HepG2 (cell line): ENCODE measurements around the gene CCDC177. TPM values are rescaled to one million over a fixed set of nuclear protein-coding genes. Genes with fewer than 3 reads are reported as not detected.

Experiments
- AKAP8 ChIP-seq: sonication (generic); formaldehyde crosslinking; IDR thresholded peaks from 2 replicates; pipeline ENCODE4 v1.5.1; 2020; ENCODE audit warnings: mild to moderate bottlenecking, missing genetic modification reagents
- DNMT1 ChIP-seq: sonication (generic); formaldehyde crosslinking; IDR thresholded peaks from 2 replicates; pipeline ENCODE4 v1.5.1; 2020; ENCODE audit warnings: mild to moderate bottlenecking, missing genetic modification reagents
- HOXD1 ChIP-seq: sonication (generic); formaldehyde crosslinking; IDR thresholded peaks from 2 replicates; pipeline ENCODE4 v1.5.0; 2020; ENCODE audit warnings: missing genetic modification reagents
- MAZ ChIP-seq, 2 experiments: sonication (generic) in 1 of 2; formaldehyde crosslinking in 1 of 2; IDR thresholded peaks; 2 replicates each; pipeline versions ENCODE4 v1.5.0 to v1.6.1; 2012 to 2020; ENCODE audit warnings: low read depth in 2 of 2, mild to moderate bottlenecking in 2 of 2, borderline replicate concordance in 1 of 2, improper control_type of control experiment in 1 of 2, low read length in 1 of 2, missing genetic modification reagents in 1 of 2, moderate library complexity in 1 of 2
- NR2F1 ChIP-seq, 2 experiments: fragments of 450-650 bp in 1 of 2; formaldehyde crosslinking in 1 of 2; IDR thresholded peaks; 2 replicates each; pipeline versions ENCODE4 v1.5.0 to v1.6.1; 2016 to 2020; ENCODE audit warnings: mild to moderate bottlenecking in 1 of 2, missing compliant biosample characterization in 1 of 2, missing genetic modification reagents in 1 of 2, moderate library complexity in 1 of 2
- PHF21A ChIP-seq: sonication (generic); formaldehyde crosslinking; IDR thresholded peaks from 2 replicates; pipeline ENCODE4 v1.5.0; 2020; ENCODE audit warnings: mild to moderate bottlenecking, missing genetic modification reagents
- SKI ChIP-seq: fragments of 450-650 bp; IDR thresholded peaks from one replicate; pipeline ENCODE4 v1.6.1; 2018; ENCODE audit warnings: mild to moderate bottlenecking; ENCODE audit not compliant: partially characterized antibody
- ZBTB8A ChIP-seq: sonication (generic); formaldehyde crosslinking; IDR thresholded peaks from 2 replicates; pipeline ENCODE4 v1.4.0; 2020; ENCODE audit warnings: mild to moderate bottlenecking, low read depth, missing genetic modification reagents, borderline replicate concordance
- ZNF337 ChIP-seq: sonication (generic); formaldehyde crosslinking; IDR thresholded peaks from 2 replicates; pipeline ENCODE4 v1.5.1; 2020; ENCODE audit warnings: missing genetic modification reagents, low read depth, mild to moderate bottlenecking, borderline replicate concordance
- ZNF33A ChIP-seq: sonication (generic); formaldehyde crosslinking; IDR thresholded peaks from 2 replicates; pipeline ENCODE4 v1.5.1; 2020; ENCODE audit warnings: missing genetic modification reagents, mild to moderate bottlenecking, moderate library complexity, borderline replicate concordance
- polyA plus RNA-seq, 8 experiments: library from polyadenylated mRNA; depleted of rRNA in 3 of 8; stranded (reverse) in 7 of 8; unstranded in 1 of 8; fragments of >200 nt; fragmentation: Illumina TruSeq in 4 of 8; extraction: Trizol in 4 of 8; gene quantifications; 2 replicates each; pipeline versions ENCODE4 v1.2.1 to v1.2.3, GENCODE V29; 2011 to 2016; ENCODE audit warnings: low read depth in 4 of 8, missing spikeins in 1 of 8, mixed read lengths in 1 of 8; ENCODE audit not compliant: insufficient read depth in 1 of 8
- total RNA-seq, 5 experiments: library from RNA; depleted of rRNA; stranded (reverse); fragments of >200 nt; fragmentation: Illumina TruSeq; extraction: Trizol; gene quantifications; 2 replicates each; pipeline ENCODE4 v1.2.3, GENCODE V29; 2016; ENCODE audit warnings: low read depth in 1 of 5
- TF ChIP-seq, protein P1 (sequence below), 2 experiments: fragments of 450-650 bp in 1 of 2; sonication (generic) in 1 of 2; formaldehyde crosslinking; IDR thresholded peaks; 2 replicates each; pipeline versions ENCODE4 v1.5.0 to v1.8.0; 2020 to 2022; ENCODE audit warnings: mild to moderate bottlenecking in 1 of 2, missing genetic modification reagents in 1 of 2
- TF ChIP-seq, protein P2 (sequence below): sonication (generic); formaldehyde crosslinking; IDR thresholded peaks from 2 replicates; pipeline ENCODE4 v1.4.0; 2020; ENCODE audit warnings: missing genetic modification reagents
- TF ChIP-seq, protein P3 (sequence below): sonication (generic); formaldehyde crosslinking; IDR thresholded peaks from 2 replicates; pipeline ENCODE4 v1.4.0; 2020; ENCODE audit warnings: missing genetic modification reagents, borderline replicate concordance
- TF ChIP-seq, protein P4 (sequence below): sonication (generic); formaldehyde crosslinking; IDR thresholded peaks from 2 replicates; pipeline ENCODE4 v1.5.0; 2020; ENCODE audit warnings: mild to moderate bottlenecking, missing genetic modification reagents

Gene CCDC177
- total and polyA plus RNA-seq, 2 of the 13 experiments (the other 11 are each of a cell fraction or from before 2014, with no cell fraction given): not detected

DNA sequence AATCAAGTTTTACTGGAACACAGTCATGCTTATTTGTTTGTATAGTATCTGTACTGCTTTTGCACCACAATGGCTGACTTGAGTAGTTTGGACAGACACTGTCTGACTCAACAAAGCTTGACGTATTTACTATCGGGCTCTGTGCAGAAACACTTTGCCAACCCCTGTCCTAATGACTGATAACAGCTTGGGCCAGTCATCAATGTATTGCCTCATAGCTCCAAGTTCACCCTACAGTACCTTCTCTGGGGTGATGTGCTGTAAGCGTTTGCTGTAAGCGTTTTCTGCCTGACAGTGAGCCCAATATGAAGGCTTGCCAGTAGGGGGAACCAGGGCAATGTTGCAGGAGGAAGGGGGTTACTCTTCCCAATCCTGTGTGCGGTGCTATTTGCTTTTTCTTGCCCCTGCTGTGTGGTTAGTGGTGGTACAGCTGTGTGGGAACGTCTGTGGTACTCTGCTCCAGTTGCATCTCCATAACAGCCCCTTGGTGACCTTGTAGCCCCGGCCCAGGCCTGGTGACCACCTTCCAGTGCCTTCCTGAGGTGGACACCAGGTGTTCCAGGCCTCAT, 5.4 kb upstream of the CCDC177 start (continued):
- TF ChIP-seq MAZ (IDR thresholded peaks at IDR 0.05; ENCODE audit: borderline replicate concordance, low read depth, low read length) (no peak), MAZ (CRISPR knock-in tag; IDR thresholded peaks at IDR 0.05; ENCODE audit: low read depth) (peak; percentile 28; the same call in 1 of the 2 replicates), ZNF33A (CRISPR knock-in tag) (no peak), DNMT1 (CRISPR knock-in tag) (no peak), AKAP8 (CRISPR knock-in tag) (no peak), ZBTB8A (CRISPR knock-in tag) (no peak), HOXD1 (peak; percentile 43; the same call in 1 of the 2 replicates), ZNF337 (no peak), PHF21A (peak; percentile 64; the same call in 1 of the 2 replicates), SKI (peak; percentile 85), NR2F1 (CRISPR knock-in tag; IDR thresholded peaks at IDR 0.05) (no peak)
- TF ChIP-seq, protein P1, sequence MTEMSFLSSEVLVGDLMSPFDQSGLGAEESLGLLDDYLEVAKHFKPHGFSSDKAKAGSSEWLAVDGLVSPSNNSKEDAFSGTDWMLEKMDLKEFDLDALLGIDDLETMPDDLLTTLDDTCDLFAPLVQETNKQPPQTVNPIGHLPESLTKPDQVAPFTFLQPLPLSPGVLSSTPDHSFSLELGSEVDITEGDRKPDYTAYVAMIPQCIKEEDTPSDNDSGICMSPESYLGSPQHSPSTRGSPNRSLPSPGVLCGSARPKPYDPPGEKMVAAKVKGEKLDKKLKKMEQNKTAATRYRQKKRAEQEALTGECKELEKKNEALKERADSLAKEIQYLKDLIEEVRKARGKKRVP (CRISPR knock-in tag; IDR thresholded peaks at IDR 0.05): peak in 1 of 2 experiments; percentile 88; a peak in 2 of 4 replicates
- TF ChIP-seq, protein P2, sequence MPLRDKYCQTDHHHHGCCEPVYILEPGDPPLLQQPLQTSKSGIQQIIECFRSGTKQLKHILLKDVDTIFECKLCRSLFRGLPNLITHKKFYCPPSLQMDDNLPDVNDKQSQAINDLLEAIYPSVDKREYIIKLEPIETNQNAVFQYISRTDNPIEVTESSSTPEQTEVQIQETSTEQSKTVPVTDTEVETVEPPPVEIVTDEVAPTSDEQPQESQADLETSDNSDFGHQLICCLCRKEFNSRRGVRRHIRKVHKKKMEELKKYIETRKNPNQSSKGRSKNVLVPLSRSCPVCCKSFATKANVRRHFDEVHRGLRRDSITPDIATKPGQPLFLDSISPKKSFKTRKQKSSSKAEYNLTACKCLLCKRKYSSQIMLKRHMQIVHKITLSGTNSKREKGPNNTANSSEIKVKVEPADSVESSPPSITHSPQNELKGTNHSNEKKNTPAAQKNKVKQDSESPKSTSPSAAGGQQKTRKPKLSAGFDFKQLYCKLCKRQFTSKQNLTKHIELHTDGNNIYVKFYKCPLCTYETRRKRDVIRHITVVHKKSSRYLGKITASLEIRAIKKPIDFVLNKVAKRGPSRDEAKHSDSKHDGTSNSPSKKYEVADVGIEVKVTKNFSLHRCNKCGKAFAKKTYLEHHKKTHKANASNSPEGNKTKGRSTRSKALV (CRISPR knock-in tag): no peak
- TF ChIP-seq, protein P3, sequence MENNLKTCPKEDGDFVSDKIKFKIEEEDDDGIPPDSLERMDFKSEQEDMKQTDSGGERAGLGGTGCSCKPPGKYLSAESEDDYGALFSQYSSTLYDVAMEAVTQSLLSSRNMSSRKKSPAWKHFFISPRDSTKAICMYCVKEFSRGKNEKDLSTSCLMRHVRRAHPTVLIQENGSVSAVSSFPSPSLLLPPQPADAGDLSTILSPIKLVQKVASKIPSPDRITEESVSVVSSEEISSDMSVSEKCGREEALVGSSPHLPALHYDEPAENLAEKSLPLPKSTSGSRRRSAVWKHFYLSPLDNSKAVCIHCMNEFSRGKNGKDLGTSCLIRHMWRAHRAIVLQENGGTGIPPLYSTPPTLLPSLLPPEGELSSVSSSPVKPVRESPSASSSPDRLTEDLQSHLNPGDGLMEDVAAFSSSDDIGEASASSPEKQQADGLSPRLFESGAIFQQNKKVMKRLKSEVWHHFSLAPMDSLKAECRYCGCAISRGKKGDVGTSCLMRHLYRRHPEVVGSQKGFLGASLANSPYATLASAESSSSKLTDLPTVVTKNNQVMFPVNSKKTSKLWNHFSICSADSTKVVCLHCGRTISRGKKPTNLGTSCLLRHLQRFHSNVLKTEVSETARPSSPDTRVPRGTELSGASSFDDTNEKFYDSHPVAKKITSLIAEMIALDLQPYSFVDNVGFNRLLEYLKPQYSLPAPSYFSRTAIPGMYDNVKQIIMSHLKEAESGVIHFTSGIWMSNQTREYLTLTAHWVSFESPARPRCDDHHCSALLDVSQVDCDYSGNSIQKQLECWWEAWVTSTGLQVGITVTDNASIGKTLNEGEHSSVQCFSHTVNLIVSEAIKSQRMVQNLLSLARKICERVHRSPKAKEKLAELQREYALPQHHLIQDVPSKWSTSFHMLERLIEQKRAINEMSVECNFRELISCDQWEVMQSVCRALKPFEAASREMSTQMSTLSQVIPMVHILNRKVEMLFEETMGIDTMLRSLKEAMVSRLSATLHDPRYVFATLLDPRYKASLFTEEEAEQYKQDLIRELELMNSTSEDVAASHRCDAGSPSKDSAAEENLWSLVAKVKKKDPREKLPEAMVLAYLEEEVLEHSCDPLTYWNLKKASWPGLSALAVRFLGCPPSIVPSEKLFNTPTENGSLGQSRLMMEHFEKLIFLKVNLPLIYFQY: peak; percentile 59; the same call in 1 of the 2 replicates
- TF ChIP-seq, protein P4, sequence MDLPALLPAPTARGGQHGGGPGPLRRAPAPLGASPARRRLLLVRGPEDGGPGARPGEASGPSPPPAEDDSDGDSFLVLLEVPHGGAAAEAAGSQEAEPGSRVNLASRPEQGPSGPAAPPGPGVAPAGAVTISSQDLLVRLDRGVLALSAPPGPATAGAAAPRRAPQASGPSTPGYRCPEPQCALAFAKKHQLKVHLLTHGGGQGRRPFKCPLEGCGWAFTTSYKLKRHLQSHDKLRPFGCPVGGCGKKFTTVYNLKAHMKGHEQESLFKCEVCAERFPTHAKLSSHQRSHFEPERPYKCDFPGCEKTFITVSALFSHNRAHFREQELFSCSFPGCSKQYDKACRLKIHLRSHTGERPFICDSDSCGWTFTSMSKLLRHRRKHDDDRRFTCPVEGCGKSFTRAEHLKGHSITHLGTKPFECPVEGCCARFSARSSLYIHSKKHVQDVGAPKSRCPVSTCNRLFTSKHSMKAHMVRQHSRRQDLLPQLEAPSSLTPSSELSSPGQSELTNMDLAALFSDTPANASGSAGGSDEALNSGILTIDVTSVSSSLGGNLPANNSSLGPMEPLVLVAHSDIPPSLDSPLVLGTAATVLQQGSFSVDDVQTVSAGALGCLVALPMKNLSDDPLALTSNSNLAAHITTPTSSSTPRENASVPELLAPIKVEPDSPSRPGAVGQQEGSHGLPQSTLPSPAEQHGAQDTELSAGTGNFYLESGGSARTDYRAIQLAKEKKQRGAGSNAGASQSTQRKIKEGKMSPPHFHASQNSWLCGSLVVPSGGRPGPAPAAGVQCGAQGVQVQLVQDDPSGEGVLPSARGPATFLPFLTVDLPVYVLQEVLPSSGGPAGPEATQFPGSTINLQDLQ: no peak
